ENCODE measurements around the gene KRT34.

- TF ChIP-seq CTCF (IDR thresholded peaks at IDR 0.05 in 2 of 3, conservative IDR thresholded peaks at IDR 0.05 in 1 of 3; ENCODE audit: borderline replicate concordance in 1 of 3, insufficient read depth in 1 of 3, low read depth in 2 of 3, low read length in 2 of 3) (no peak), POLR2A (IDR thresholded peaks at IDR 0.05; ENCODE audit: borderline replicate concordance, extremely low read depth, insufficient read depth, insufficient read length) (no peak), ZFX (IDR thresholded peaks at IDR 0.05) (no peak), EZH2phosphoT487 (IDR thresholded peaks at IDR 0.05; ENCODE audit: borderline replicate concordance) (no peak), EZH2 (IDR thresholded peaks at IDR 0.05) (no peak), POLR2AphosphoS5 (IDR thresholded peaks at IDR 0.05; ENCODE audit: low read depth, low read length) (no peak), MAX (IDR thresholded peaks at IDR 0.05) (no peak), ZBTB33 (IDR thresholded peaks at IDR 0.05; ENCODE audit: extremely low read depth, insufficient replicate concordance, low read length) (no peak), SRF (IDR thresholded peaks at IDR 0.05; ENCODE audit: low read depth) (no peak), RAD21 (IDR thresholded peaks at IDR 0.05; ENCODE audit: low read depth) (no peak), CEBPB (IDR thresholded peaks at IDR 0.05; ENCODE audit: low read depth) (no peak), SP1 (IDR thresholded peaks at IDR 0.05; ENCODE audit: low read depth) (no peak)
Observed at GRCh38 chr17:41333098-41333497, 49.0 kb downstream of the KRT34 start.

Data from HCT116 (cell line).